Measurements from ENCODE around the gene SELENBP1.
A peak's percentile ranks its signal among the peaks of the same experiment; 100 is the strongest.
"Not testable (repeated sequence)": the region's sequence is repeated elsewhere in the genome, so short reads cannot be mapped to it uniquely, and the experiment has no call there.

SELENBP1 gene

GRCh38 chr1:151372058-151372934 is at the start of gene SELENBP1:
Gene SELENBP1, minus strand, starts transcription at chr1:151372705. Its CDS starts 64 bp downstream, at chr1:151372641.
- peak; percentile 87 for DNase-seq

GRCh38 chr1:151419819-151420218 is 47.3 kb upstream of the SELENBP1 start:
- DNase-seq = no peak

- DNase-seq = no peak
Observed at GRCh38 chr1:151418081-151418480, 45.6 kb upstream of the SELENBP1 start.

GRCh38 chr1:151416231-151416630 is 43.7 kb upstream of the SELENBP1 start:
- no peak for DNase-seq

GRCh38 chr1:151411884-151412283 is 39.4 kb upstream of the SELENBP1 start:
- DNase-seq = no peak

- no peak for DNase-seq
Observed at GRCh38 chr1:151408891-151409290, 36.4 kb upstream of the SELENBP1 start.

- no peak for DNase-seq
Observed at GRCh38 chr1:151407304-151407703, 34.8 kb upstream of the SELENBP1 start.

- no peak for DNase-seq
Observed at GRCh38 chr1:151406176-151406575, 33.7 kb upstream of the SELENBP1 start.

- no peak for DNase-seq
Observed at GRCh38 chr1:151405187-151405951, 32.9 kb upstream of the SELENBP1 start.

- no peak for DNase-seq
Observed at GRCh38 chr1:151403612-151404011, 31.1 kb upstream of the SELENBP1 start.

- no peak for DNase-seq
Observed at GRCh38 chr1:151402764-151403163, 30.3 kb upstream of the SELENBP1 start.

GRCh38 chr1:151401860-151402259 is 29.4 kb upstream of the SELENBP1 start:
- no peak for DNase-seq

- DNase-seq = no peak
Observed at GRCh38 chr1:151401125-151401788, 28.8 kb upstream of the SELENBP1 start.

- DNase-seq = peak; percentile 94
Observed at GRCh38 chr1:151399324-151400171, 27.0 kb upstream of the SELENBP1 start, which contains the start of gene PSMB4. Gene PSMB4, plus strand, starts transcription at chr1:151399573. Its CDS starts 15 bp downstream, at chr1:151399588.

- DNase-seq = not testable (repeated sequence)
Observed at GRCh38 chr1:151396265-151396664, 23.8 kb upstream of the SELENBP1 start.

- DNase-seq = no peak
Observed at GRCh38 chr1:151393583-151393982, 21.1 kb upstream of the SELENBP1 start.

- no peak for DNase-seq
Observed at GRCh38 chr1:151391079-151391563, 18.6 kb upstream of the SELENBP1 start.

GRCh38 chr1:151390221-151391078 is 17.9 kb upstream of the SELENBP1 start:
- not testable (repeated sequence) for DNase-seq

- no peak for DNase-seq
Observed at GRCh38 chr1:151386002-151386401, 13.5 kb upstream of the SELENBP1 start.

- DNase-seq = no peak
Observed at GRCh38 chr1:151384584-151384983, 12.1 kb upstream of the SELENBP1 start.
